K562 (cell line): ENCODE results near the gene THRSP.

Experiments
- CREB3 ChIP-seq: fragments of 450-650 bp; conservative IDR thresholded peaks from 2 replicates; pipeline ENCODE4 v1.6.1; 2016; ENCODE audit warnings: missing genetic modification characterization, low read depth, mild to moderate bottlenecking, missing compliant biosample characterization, moderate library complexity
- HOXB6 ChIP-seq: fragments of 250-450 bp; sonication (Bioruptor Pico); IDR thresholded peaks from 2 replicates; pipeline ENCODE4 v1.5.1; 2022; ENCODE audit warnings: mild to moderate bottlenecking, borderline replicate concordance
- PKNOX1 ChIP-seq: fragments of 450-650 bp; IDR thresholded peaks from 2 replicates; pipeline ENCODE4 v1.6.1; 2016
- SP2 ChIP-seq: IDR thresholded peaks from 2 replicates; pipeline ENCODE4 v1.6.1; 2011; ENCODE audit warnings: mild to moderate bottlenecking, low read depth, low read length, moderate library complexity; ENCODE audit not compliant: poor library complexity, severe bottlenecking; ENCODE audit errors: extremely low read depth
- TFE3 ChIP-seq: fragments of 450-650 bp; formaldehyde crosslinking; IDR thresholded peaks from 2 replicates; pipeline ENCODE4 v1.4.0; 2020; ENCODE audit warnings: mild to moderate bottlenecking, mixed read lengths
- XRCC4 ChIP-seq: IDR thresholded peaks from one replicate; pipeline ENCODE4 v1.6.1; 2011; ENCODE audit not compliant: insufficient read depth, insufficient read length; ENCODE audit errors: extremely low read depth
- ZFPM2 ChIP-seq: fragments of 250-450 bp; sonication (Bioruptor Pico); IDR thresholded peaks from 2 replicates; pipeline ENCODE4 v1.5.1; 2022; ENCODE audit warnings: mild to moderate bottlenecking
- ZNF311 ChIP-seq: fragments of 250-450 bp; sonication (Bioruptor Pico); IDR thresholded peaks from 2 replicates; pipeline ENCODE4 v1.4.0; 2020; ENCODE audit warnings: mild to moderate bottlenecking, moderate library complexity

GRCh38 chr11:78112582-78113275 lies 49.1 kb downstream of the THRSP start:
- no peak for TF ChIP-seq XRCC4
- no peak for TF ChIP-seq ZFPM2 (CRISPR knock-in tag)
- TF ChIP-seq HOXB6 (CRISPR knock-in tag) = no peak
- TF ChIP-seq PKNOX1 = no peak
- TF ChIP-seq CREB3 (tag) = no peak
- TF ChIP-seq SP2 = no peak
- no peak for TF ChIP-seq ZNF311 (CRISPR knock-in tag)
- no peak for TF ChIP-seq TFE3 (CRISPR knock-in tag)
